ENCODE results near the gene SUSD2.
"Not testable (repeated sequence)": the region's sequence is repeated elsewhere in the genome, so short reads cannot be mapped to it uniquely, and the experiment has no call there.

Gene SUSD2

DNA sequence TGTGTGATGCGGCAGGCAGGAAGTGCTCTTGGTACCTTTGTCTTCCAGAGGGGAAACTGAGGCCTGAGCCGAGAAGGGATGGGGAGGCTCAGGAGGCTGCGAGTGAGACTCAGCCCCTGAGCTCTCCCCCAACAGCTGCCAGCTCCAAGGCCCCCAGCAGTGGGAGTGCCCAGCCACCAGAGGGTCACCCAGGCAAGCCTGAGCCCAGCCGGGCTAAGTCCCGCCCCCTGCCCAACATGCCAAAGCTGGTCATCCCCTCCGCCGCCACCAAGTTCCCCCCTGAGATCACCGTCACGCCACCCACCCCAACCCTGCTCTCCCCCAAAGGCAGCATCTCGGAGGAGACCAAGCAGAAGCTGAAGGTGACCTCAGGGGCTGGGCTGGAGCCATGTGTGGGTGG is 3.8 kb upstream of the SUSD2 start:
- Mint-ChIP-seq H3K27ac (peak overlapping the region; percentile 29), H3K27me3 (no peaks in the 10 kb centered on the region), H3K4me1 (ENCODE audit: low read depth) (no peaks in the 10 kb centered on the region), H3K4me3 (no peak overlapping the region), H3K9me3 (no peaks in the 10 kb centered on the region), H3K36me3 (ENCODE audit: low read depth) (peaks cover 47% of the 10 kb centered on the region)
- no peak for DNase-seq

- no peak for DNase-seq
- H3K36me3 Mint-ChIP-seq (ENCODE audit: low read depth) = peaks cover 44% of the 10 kb centered on the region
- no peaks in the 10 kb centered on the region for H3K27me3 Mint-ChIP-seq
- no peak overlapping the region for H3K27ac Mint-ChIP-seq
- H3K4me3 Mint-ChIP-seq = no peak overlapping the region
- H3K9me3 Mint-ChIP-seq = no peaks in the 10 kb centered on the region
- no peaks in the 10 kb centered on the region for H3K4me1 Mint-ChIP-seq (ENCODE audit: low read depth)
Measured at GRCh38 chr22:24178021-24178431, 3.3 kb upstream of the SUSD2 start.

GRCh38 chr22:24178502-24179440 is 2.5 kb upstream of the SUSD2 start:
- Mint-ChIP-seq H3K9me3 (no peaks in the 10 kb centered on the region), H3K27me3 (no peaks in the 10 kb centered on the region), H3K4me1 (ENCODE audit: low read depth) (no peaks in the 10 kb centered on the region), H3K27ac (peak overlapping the region; percentile 40), H3K4me3 (no peak overlapping the region), H3K36me3 (ENCODE audit: low read depth) (peaks cover 37% of the 10 kb centered on the region)
- no peak for DNase-seq

DNA sequence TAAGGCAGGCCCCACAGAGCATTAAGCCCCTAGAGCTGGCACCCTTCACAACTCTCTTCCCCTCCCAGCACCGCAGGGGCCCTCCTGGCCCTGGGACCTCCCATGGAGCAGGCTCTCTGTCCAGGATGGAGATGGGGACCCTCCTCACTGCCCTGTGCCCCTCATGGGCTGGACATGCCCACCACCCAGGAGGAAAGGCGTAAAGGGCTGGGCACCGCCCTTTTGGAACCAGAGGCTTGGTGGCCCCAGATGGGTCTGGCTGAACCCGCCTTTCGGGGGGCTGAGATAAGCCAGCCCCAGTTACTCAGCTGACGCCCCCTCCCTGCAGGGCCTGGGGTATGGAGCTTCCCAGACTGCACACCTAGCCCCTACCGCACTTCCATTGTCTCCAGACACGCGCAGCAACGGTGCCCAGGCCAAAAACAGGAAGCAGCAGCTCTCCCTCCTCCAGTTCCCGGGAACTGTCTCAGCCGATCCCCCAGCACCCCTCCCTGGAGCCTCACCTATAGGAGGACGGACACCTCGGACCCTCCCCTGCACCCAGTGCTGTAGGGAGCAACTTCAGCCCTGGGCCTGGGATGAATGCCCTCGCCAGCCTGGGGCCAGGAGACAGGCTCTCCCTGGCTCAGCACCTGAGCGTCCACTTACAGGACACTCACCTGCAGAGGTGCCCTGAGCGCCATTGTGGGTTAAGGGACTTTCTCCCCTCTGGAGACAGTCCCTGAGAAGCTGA is 1.6 kb upstream of the SUSD2 start:
- peaks cover 34% of the 10 kb centered on the region for H3K36me3 Mint-ChIP-seq (ENCODE audit: low read depth)
- no peaks in the 10 kb centered on the region for H3K27me3 Mint-ChIP-seq
- no peak overlapping the region for H3K27ac Mint-ChIP-seq
- H3K9me3 Mint-ChIP-seq = no peaks in the 10 kb centered on the region
- H3K4me3 Mint-ChIP-seq = no peak overlapping the region
- DNase-seq = no peak
- no peaks in the 10 kb centered on the region for H3K4me1 Mint-ChIP-seq (ENCODE audit: low read depth)

DNA sequence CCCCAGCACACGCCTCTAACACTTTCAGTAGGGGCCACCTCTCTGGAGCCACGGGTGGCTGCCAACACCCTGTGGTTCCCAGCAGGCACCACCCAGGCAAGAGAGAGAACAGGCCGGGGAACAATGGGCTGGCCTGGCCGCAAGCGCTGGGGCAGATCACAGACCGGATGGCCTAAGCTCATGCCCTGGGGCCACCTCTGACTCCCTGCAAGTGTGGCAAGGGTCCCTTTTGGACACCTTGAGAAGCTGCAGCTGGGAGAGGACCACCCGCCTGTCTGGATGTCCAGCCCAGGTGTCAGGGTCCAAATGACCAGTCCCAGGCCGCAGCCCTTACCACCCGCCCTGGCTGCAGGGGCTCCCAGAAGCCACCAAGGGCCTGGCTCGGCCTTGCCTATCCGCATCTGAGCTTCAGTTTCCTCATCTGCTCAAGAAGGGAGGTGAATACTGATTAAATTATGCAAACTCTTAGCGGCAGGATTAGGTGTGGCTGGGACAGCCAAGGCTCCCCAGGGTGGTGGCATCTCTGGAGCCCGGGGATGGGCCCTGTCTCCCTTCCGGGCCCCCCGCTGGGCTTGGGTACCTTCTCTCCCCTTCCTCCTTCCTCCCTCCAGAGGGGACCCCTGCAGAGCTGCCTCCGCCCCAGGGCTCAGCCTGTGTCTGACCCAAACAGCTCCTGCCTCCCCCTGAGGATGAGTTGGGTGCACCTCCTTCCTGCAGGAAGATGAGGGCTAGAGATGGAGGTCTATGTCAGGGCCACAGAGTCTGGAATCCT is 785 bp upstream of the SUSD2 start:
- no peaks in the 10 kb centered on the region for H3K9me3 Mint-ChIP-seq
- H3K27me3 Mint-ChIP-seq = no peaks in the 10 kb centered on the region
- peaks cover 26% of the 10 kb centered on the region for H3K36me3 Mint-ChIP-seq (ENCODE audit: low read depth)
- H3K4me3 Mint-ChIP-seq = no peak overlapping the region
- no peak overlapping the region for H3K27ac Mint-ChIP-seq
- no peaks in the 10 kb centered on the region for H3K4me1 Mint-ChIP-seq (ENCODE audit: low read depth)
- DNase-seq = no peak

- no peaks in the 10 kb centered on the region for H3K27me3 Mint-ChIP-seq
- H3K9me3 Mint-ChIP-seq = no peaks in the 10 kb centered on the region
- no peak overlapping the region for H3K4me3 Mint-ChIP-seq
- DNase-seq = no peak
- H3K36me3 Mint-ChIP-seq (ENCODE audit: low read depth) = peaks cover 14% of the 10 kb centered on the region
- H3K27ac Mint-ChIP-seq = no peak overlapping the region
- no peaks in the 10 kb centered on the region for H3K4me1 Mint-ChIP-seq (ENCODE audit: low read depth)
Measured at GRCh38 chr22:24181996-24182899, 961 bp downstream of the SUSD2 start.

GRCh38 chr22:24182900-24183246 is 1.6 kb downstream of the SUSD2 start:
- H3K36me3 Mint-ChIP-seq (ENCODE audit: low read depth) = peaks cover 13% of the 10 kb centered on the region
- not testable (repeated sequence) for DNase-seq; H3K4me3 Mint-ChIP-seq; H3K27me3 Mint-ChIP-seq; H3K27ac Mint-ChIP-seq; H3K9me3 Mint-ChIP-seq; H3K4me1 Mint-ChIP-seq (ENCODE audit: low read depth)

GRCh38 chr22:24183321-24184031 is 2.2 kb downstream of the SUSD2 start:
- Mint-ChIP-seq H3K9me3 (no peaks in the 10 kb centered on the region), H3K27me3 (no peaks in the 10 kb centered on the region), H3K4me1 (ENCODE audit: low read depth) (no peaks in the 10 kb centered on the region), H3K36me3 (ENCODE audit: low read depth) (peaks cover 16% of the 10 kb centered on the region), H3K4me3 (no peak overlapping the region), H3K27ac (no peak overlapping the region)
- no peak for DNase-seq

GRCh38 chr22:24184057-24184798 is 2.9 kb downstream of the SUSD2 start:
- Mint-ChIP-seq H3K4me1 (ENCODE audit: low read depth) (no peaks in the 10 kb centered on the region), H3K27ac (peak overlapping the region; percentile 11), H3K27me3 (no peaks in the 10 kb centered on the region), H3K9me3 (no peaks in the 10 kb centered on the region), H3K4me3 (no peak overlapping the region), H3K36me3 (ENCODE audit: low read depth) (peaks cover 18% of the 10 kb centered on the region)
- DNase-seq = no peak

DNA sequence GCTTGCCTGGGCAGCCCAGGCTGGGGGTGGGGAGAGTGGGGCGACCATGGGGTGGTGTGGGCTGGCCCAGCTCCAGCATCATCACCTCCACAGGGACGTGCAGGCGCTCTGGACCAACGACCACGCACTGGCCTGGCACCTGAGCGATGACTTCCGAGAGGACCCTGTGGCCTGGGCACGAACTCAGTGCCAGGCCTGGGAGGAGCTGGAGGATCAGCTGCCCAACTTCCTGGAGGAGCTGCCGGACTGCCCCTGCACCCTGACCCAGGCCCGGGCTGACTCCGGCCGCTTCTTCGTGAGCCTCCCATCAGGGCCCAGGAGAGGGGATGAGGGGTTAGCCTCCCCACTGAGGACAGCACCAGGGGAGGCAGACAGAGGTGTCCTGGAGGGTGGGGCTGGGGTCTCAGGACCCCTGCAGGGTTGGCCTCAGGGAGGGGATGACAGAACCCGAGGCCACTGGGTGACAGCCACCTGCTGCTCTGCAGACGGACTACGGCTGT is 3.8 kb downstream of the SUSD2 start:
- Mint-ChIP-seq H3K4me3 (no peak overlapping the region), H3K36me3 (ENCODE audit: low read depth) (peaks cover 14% of the 10 kb centered on the region), H3K9me3 (no peaks in the 10 kb centered on the region), H3K27me3 (no peaks in the 10 kb centered on the region), H3K27ac (no peak overlapping the region), H3K4me1 (ENCODE audit: low read depth) (no peaks in the 10 kb centered on the region)
- no peak for DNase-seq

DNA sequence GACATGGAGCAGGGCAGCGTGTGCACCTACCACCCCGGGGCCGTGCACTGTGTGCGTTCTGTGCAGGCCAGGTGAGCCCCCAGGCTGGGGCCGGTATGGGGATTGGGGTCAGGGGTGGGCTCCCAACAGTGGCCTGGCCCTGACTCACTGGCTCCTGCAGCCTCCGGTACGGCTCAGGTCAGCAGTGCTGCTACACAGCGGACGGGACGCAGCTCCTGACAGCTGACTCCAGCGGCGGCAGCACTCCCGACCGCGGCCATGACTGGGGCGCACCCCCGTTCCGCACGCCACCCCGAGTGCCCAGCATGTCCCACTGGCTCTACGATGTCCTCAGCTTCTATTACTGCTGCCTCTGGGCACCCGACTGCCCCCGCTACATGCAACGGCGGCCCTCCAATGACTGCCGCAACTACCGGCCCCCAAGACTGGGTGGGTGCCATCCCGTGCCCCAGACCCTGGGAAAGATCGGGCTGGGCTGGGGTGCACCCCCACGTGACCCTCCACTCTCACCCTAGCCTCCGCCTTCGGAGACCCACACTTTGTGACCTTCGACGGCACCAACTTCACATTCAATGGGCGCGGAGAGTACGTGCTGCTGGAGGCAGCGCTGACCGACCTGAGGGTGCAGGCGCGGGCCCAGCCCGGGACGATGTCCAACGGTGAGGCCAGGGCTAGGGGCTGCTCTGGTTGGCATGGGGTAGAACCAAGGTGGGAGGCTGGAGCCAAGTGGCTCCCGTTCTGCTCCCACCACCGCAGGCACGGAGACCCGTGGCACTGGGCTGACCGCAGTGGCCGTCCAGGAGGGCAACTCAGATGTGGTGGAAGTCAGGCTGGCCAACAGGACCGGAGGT is 4.4 kb downstream of the SUSD2 start:
- Mint-ChIP-seq H3K36me3 (ENCODE audit: low read depth) (peaks cover 11% of the 10 kb centered on the region), H3K4me3 (no peak overlapping the region), H3K27ac (no peak overlapping the region), H3K27me3 (no peaks in the 10 kb centered on the region), H3K4me1 (ENCODE audit: low read depth) (no peaks in the 10 kb centered on the region), H3K9me3 (no peaks in the 10 kb centered on the region)
- DNase-seq = no peak

GRCh38 chr22:24186352-24186740 is 5.1 kb downstream of the SUSD2 start:
- no peaks in the 10 kb centered on the region for H3K4me1 Mint-ChIP-seq (ENCODE audit: low read depth)
- no peak for DNase-seq

More at GRCh38 chr22:24186352-24186740, 5.1 kb downstream of the SUSD2 start:
- Mint-ChIP-seq H3K9me3 (no peaks in the 10 kb centered on the region), H3K27ac (no peak overlapping the region), H3K4me3 (no peak overlapping the region), H3K36me3 (ENCODE audit: low read depth) (peaks cover 11% of the 10 kb centered on the region), H3K27me3 (no peaks in the 10 kb centered on the region)
